ENCODE results near the gene ME3.
"Not testable (repeated sequence)": the region's sequence is repeated elsewhere in the genome, so short reads cannot be mapped to it uniquely, and the experiment has no call there.

The ME3 gene

GRCh38 chr11:86442420-86442819, 230.0 kb downstream of the ME3 start:
- peaks cover 0 to 2% of the 10 kb centered on the region in 2 donors for H3K9me3 Mint-ChIP-seq

GRCh38 chr11:86440843-86441242, 231.6 kb downstream of the ME3 start:
- no peaks in the 10 kb centered on the region for H3K27me3 Mint-ChIP-seq
- H3K36me3 Mint-ChIP-seq: peaks cover 0 to 8% of the 10 kb centered on the region in 2 donors
- no peak for DNase-seq
- H3K9me3 Mint-ChIP-seq: peaks cover 0 to 2% of the 10 kb centered on the region in 2 donors
- no peak for ATAC-seq (replicated peaks)
- no peak overlapping the region for H3K4me3 Mint-ChIP-seq
- H3K4me1 Mint-ChIP-seq: peaks cover 41 to 61% of the 10 kb centered on the region in 2 donors
- H3K27ac Mint-ChIP-seq: peak overlapping the region; percentile 83

More at GRCh38 chr11:86442420-86442819, 230.0 kb downstream of the ME3 start:
- ATAC-seq (replicated peaks) (peak; percentile 63 to 67), DNase-seq (peak; percentile 41)
- no peaks in the 10 kb centered on the region for H3K27me3 Mint-ChIP-seq
- H3K27ac Mint-ChIP-seq: peak overlapping the region; percentile 87
- peak overlapping the region; percentile 40 to 49 for H3K4me3 Mint-ChIP-seq
- H3K4me1 Mint-ChIP-seq: peaks cover 44 to 63% of the 10 kb centered on the region in 2 donors
- H3K36me3 Mint-ChIP-seq: peaks cover 0 to 11% of the 10 kb centered on the region in 2 donors

- H3K4me3 Mint-ChIP-seq: no peak overlapping the region
- H3K9me3 Mint-ChIP-seq: peaks cover 0 to 2% of the 10 kb centered on the region in 2 donors
- DNase-seq: no peak
- H3K36me3 Mint-ChIP-seq: peaks cover 0 to 7% of the 10 kb centered on the region in 2 donors
- no peak for ATAC-seq (replicated peaks)
- no peaks in the 10 kb centered on the region for H3K27me3 Mint-ChIP-seq
- peak overlapping the region; percentile 20 for H3K27ac Mint-ChIP-seq
- H3K4me1 Mint-ChIP-seq: peaks cover 37 to 56% of the 10 kb centered on the region in 2 donors
Measured at GRCh38 chr11:86440305-86440716, 232.1 kb downstream of the ME3 start.

DNA sequence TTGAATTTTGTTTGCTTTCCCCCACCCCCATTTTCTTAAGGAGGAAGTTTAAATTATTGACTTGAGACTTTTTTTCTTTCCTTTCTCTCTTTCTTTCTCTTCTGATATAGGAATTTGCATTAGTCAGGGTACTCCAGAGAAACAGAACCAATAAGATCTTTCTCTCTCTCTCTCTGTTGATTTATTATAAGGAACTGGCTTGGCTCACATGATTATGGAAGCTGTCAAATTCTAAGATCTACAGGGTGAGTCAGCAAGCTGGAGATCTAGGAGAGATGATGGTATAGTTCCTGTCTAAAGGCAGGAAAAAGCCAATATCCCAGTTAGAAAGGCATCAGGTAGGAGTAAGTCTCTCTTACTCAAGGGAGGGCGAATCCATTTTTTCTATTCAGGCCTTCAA, 233.7 kb downstream of the ME3 start:
- Mint-ChIP-seq H3K27ac (no peak overlapping the region), H3K27me3 (no peaks in the 10 kb centered on the region), H3K4me1 (peaks cover 23 to 39% of the 10 kb centered on the region in 2 donors), H3K4me3 (no peak overlapping the region), H3K9me3 (no peaks in the 10 kb centered on the region), H3K36me3 (peaks cover 0 to 2% of the 10 kb centered on the region in 2 donors)
- ATAC-seq (replicated peaks) (no peak), DNase-seq (no peak)

DNA sequence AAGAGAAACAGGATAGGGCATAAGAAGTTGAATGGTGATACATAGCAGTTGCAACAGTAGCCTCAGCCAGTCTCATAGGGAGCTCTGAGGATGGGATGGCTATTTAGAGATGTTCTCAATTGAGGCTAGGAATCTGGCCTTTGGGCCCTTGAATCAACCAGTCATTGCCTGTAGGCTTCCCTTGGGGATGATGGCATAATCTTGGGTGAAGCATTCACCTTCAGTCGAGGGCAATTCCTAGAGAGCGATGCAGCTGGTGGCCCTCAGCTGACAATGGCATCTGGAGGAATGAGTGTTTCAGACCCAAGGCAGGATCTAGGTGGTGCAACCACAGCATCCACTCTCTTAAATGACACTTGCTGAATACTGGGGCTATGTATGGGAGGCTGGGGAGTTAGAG, 236.7 kb downstream of the ME3 start:
- Mint-ChIP-seq H3K4me3 (no peak overlapping the region), H3K27me3 (no peaks in the 10 kb centered on the region), H3K9me3 (peaks cover 0 to 2% of the 10 kb centered on the region in 2 donors), H3K36me3 (peaks cover 4 to 13% of the 10 kb centered on the region in 2 donors), H3K27ac (no peak overlapping the region), H3K4me1 (peaks cover 5 to 16% of the 10 kb centered on the region in 2 donors)
- ATAC-seq (replicated peaks): no peak
- DNase-seq: no peak

DNA sequence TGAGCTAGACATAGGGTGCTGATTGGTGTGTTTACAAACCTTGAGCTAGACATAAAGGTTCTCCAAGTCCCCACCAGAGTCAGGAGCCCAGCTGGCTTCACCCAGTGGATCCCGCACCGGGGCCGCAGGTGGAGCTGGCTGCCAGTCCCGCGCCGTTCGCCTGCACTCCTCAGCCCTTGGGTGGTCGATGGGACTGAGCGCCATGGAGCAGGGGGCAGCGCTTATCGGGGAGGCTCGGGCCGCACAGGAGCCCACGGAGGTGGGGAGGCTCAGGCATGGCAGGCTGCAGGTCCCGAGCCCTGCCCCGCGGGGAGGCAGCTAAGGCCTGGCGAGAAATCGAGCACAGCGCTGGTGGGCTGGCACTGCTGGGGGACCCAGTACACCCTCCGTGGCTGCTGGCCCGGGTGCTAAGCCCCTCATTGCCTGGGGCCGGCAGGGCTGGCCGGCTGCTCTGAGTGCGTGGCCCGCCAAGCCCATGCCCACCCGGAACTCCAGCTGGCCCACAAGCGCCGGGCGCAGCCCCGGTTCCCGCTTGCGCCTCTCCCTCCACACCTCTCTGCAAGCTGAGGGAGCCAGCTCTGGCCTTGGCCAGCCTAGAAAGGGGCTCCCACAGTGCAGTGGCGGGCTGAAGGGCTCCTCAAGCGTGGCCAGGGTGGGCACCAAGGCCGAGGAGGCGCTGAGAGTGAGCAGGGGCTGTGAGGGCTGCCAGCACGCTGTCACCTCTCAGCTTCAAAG, 238.9 kb downstream of the ME3 start:
- not testable (repeated sequence) for H3K27ac Mint-ChIP-seq; ATAC-seq (replicated peaks); H3K4me1 Mint-ChIP-seq; H3K27me3 Mint-ChIP-seq; H3K4me3 Mint-ChIP-seq; DNase-seq; H3K9me3 Mint-ChIP-seq
- H3K36me3 Mint-ChIP-seq: peaks cover 4 to 13% of the 10 kb centered on the region in 2 donors

DNA sequence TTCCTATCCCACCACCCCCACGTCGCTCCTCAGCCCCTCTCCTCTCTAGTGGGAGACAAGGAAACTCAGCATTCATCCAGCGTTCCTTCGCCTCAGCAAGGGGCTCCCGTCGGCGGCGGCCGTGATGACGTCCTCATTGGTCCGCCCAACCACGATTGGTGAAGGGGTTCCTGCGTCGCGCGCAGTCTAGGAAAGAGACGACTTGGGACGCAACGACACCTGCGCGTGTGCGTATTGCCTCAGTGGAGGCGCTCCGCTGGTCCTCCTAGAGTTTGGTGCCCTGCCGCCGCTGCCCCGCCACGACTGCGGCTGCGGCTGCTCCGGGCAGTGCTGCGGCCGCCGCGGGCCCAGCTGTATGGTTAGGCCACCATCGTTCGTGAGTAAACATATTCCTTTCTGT, 241.2 kb downstream of the ME3 start:
- no peak for DNase-seq
- Mint-ChIP-seq H3K9me3 (peaks cover 0 to 6% of the 10 kb centered on the region in 2 donors), H3K4me3 (peak overlapping the region in 1 of 2 donors; percentile 79), H3K27ac (no peak overlapping the region), H3K27me3 (no peaks in the 10 kb centered on the region), H3K36me3 (peaks cover 4 to 21% of the 10 kb centered on the region in 2 donors), H3K4me1 (no peaks in the 10 kb centered on the region)
- ATAC-seq (replicated peaks): peak in 1 of 2 donors; percentile 52

DNA sequence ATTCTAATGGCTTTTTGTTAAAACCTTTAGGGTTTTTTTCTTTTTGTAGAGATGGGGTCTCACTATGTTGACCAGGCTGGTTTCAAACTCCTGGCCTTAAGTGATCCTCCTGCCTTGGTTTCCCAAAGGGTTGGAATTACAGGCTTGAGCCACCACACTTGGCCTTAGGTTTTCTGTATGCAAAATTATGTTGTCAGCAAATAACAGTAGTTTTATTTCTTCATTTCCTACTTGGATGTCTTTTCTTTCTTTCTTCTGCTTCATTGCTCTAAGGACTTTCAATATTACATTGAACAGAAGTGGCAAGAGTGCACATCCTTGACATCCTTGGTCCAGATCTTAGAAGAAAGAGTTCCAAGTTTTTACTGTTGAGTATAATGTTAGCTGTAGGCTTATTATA, 245.0 kb downstream of the ME3 start:
- no peaks in the 10 kb centered on the region for H3K27me3 Mint-ChIP-seq
- H3K4me3 Mint-ChIP-seq: no peak overlapping the region
- H3K36me3 Mint-ChIP-seq: peaks cover under 1 to 24% of the 10 kb centered on the region in 2 donors
- H3K4me1 Mint-ChIP-seq: peaks cover 3 to 7% of the 10 kb centered on the region in 2 donors
- no peak for ATAC-seq (replicated peaks)
- H3K9me3 Mint-ChIP-seq: peaks cover 0 to 7% of the 10 kb centered on the region in 2 donors
- no peak overlapping the region for H3K27ac Mint-ChIP-seq
- DNase-seq: no peak

- not testable (repeated sequence) for H3K9me3 Mint-ChIP-seq
Measured at GRCh38 chr11:86423488-86423887, 248.9 kb downstream of the ME3 start.

GRCh38 chr11:86422371-86422770, 250.0 kb downstream of the ME3 start:
- peaks cover 0 to 7% of the 10 kb centered on the region in 2 donors for H3K9me3 Mint-ChIP-seq
- H3K4me1 Mint-ChIP-seq: peaks cover 6 to 12% of the 10 kb centered on the region in 2 donors
- peaks cover 2 to 32% of the 10 kb centered on the region in 2 donors for H3K36me3 Mint-ChIP-seq
- H3K4me3 Mint-ChIP-seq: no peak overlapping the region
- DNase-seq (no peak), ATAC-seq (replicated peaks) (no peak)
- no peaks in the 10 kb centered on the region for H3K27me3 Mint-ChIP-seq
- H3K27ac Mint-ChIP-seq: no peak overlapping the region

More at GRCh38 chr11:86423488-86423887, 248.9 kb downstream of the ME3 start:
- H3K27me3 Mint-ChIP-seq; H3K4me3 Mint-ChIP-seq; ATAC-seq (replicated peaks); H3K27ac Mint-ChIP-seq; DNase-seq: not testable (repeated sequence)
- H3K4me1 Mint-ChIP-seq: peaks cover 6 to 12% of the 10 kb centered on the region in 2 donors
- peaks cover 2 to 32% of the 10 kb centered on the region in 2 donors for H3K36me3 Mint-ChIP-seq

GRCh38 chr11:86421946-86422345, 250.5 kb downstream of the ME3 start:
- H3K9me3 Mint-ChIP-seq: peaks cover 0 to 5% of the 10 kb centered on the region in 2 donors
- H3K27ac Mint-ChIP-seq: peak overlapping the region; percentile 65
- H3K4me3 Mint-ChIP-seq: no peak overlapping the region
- ATAC-seq (replicated peaks) (no peak), DNase-seq (no peak)
- H3K4me1 Mint-ChIP-seq: peaks cover 6 to 12% of the 10 kb centered on the region in 2 donors
- H3K36me3 Mint-ChIP-seq: peaks cover 2 to 29% of the 10 kb centered on the region in 2 donors
- no peaks in the 10 kb centered on the region for H3K27me3 Mint-ChIP-seq

GRCh38 chr11:86418917-86419316, 253.5 kb downstream of the ME3 start:
- Mint-ChIP-seq H3K36me3 (peaks cover 2 to 16% of the 10 kb centered on the region in 2 donors), H3K4me1 (peaks cover 9 to 10% of the 10 kb centered on the region in 2 donors), H3K9me3 (no peaks in the 10 kb centered on the region), H3K27me3 (no peaks in the 10 kb centered on the region), H3K27ac (no peak overlapping the region), H3K4me3 (no peak overlapping the region)
- no peak for DNase-seq
- peak in 1 of 2 donors; percentile 34 for ATAC-seq (replicated peaks)

DNA sequence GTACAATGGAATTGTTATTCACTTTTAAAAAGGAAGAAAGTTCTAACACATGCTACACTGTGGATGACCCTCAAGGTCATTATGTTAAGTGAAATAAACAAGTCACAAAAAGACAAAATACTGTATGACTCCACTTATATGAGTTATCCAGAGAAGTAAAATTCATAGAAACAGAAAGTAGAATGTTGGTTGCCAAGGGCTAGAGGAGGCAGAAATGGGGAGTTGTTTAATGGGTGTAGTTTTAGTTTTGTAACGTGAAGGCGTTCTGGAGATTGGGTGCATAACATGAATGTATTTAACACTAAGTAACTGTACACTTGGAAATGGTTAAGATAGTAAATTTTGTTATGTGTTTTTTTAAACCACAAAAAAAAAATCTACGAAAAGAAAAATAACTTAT, 253.9 kb downstream of the ME3 start:
- Mint-ChIP-seq H3K36me3 (peaks cover 2 to 16% of the 10 kb centered on the region in 2 donors), H3K27ac (no peak overlapping the region), H3K27me3 (no peaks in the 10 kb centered on the region), H3K4me1 (peaks cover 5 to 10% of the 10 kb centered on the region in 2 donors), H3K4me3 (no peak overlapping the region), H3K9me3 (no peaks in the 10 kb centered on the region)
- DNase-seq: no peak
- ATAC-seq (replicated peaks): no peak

DNA sequence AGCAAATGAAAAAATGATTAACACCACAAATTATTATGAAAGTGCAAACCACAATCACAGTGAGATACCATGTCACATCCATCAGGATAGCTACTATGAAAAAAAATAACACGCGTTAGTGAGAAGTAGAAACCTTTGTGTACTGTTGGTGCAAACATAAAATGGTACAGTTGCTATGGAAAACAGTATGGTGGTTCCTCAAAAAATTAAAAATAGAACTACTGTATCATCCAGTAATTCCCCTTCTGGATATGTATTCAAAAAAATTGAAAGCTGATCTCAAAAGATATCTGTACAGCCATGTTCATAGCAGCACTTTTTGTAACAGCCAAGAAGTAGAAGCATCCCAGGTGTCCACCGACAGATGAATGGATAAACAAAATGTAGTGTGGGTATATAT, 254.3 kb downstream of the ME3 start:
- DNase-seq: no peak
- Mint-ChIP-seq H3K27me3 (no peaks in the 10 kb centered on the region), H3K9me3 (no peaks in the 10 kb centered on the region), H3K4me3 (no peak overlapping the region), H3K36me3 (peaks cover 2 to 16% of the 10 kb centered on the region in 2 donors), H3K27ac (no peak overlapping the region), H3K4me1 (peaks cover 5 to 10% of the 10 kb centered on the region in 2 donors)
- no peak for ATAC-seq (replicated peaks)

DNA sequence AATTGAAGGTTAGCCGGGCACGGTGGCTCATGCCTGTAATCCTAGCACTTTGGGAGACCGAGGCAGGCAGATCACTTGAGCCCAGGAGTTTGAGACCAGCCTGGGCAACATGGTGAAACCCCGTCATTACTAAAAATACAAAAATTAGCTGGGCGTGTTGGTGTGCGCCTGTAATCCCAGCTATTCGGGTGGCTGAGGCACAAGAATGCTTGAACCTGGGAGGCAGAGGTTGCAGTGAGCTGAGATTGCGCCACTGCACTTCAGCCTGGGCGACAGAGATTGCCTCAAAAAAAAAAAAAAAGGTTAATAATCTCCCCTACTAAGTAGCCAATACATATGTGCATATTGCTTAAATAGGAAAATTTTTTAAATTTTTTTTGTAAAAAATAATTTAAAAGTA, 255.5 kb downstream of the ME3 start:
- not testable (repeated sequence) for H3K4me1 Mint-ChIP-seq; H3K27me3 Mint-ChIP-seq; H3K9me3 Mint-ChIP-seq; DNase-seq; ATAC-seq (replicated peaks); H3K27ac Mint-ChIP-seq; H3K4me3 Mint-ChIP-seq
- H3K36me3 Mint-ChIP-seq: peaks cover 2 to 18% of the 10 kb centered on the region in 2 donors
